Fibroblast of the conjunctiva (primary cell): ENCODE data around the gene AMIGO2.
"Not testable (repeated sequence)": the region's sequence is repeated elsewhere in the genome, so short reads cannot be mapped to it uniquely, and the experiment has no call there.

Experiments
- DNase-seq: peaks from one replicate; pipeline ENCODE4 v3.0.0-alpha.2; 2010; ENCODE audit warnings: low read depth

Gene AMIGO2, protein sequence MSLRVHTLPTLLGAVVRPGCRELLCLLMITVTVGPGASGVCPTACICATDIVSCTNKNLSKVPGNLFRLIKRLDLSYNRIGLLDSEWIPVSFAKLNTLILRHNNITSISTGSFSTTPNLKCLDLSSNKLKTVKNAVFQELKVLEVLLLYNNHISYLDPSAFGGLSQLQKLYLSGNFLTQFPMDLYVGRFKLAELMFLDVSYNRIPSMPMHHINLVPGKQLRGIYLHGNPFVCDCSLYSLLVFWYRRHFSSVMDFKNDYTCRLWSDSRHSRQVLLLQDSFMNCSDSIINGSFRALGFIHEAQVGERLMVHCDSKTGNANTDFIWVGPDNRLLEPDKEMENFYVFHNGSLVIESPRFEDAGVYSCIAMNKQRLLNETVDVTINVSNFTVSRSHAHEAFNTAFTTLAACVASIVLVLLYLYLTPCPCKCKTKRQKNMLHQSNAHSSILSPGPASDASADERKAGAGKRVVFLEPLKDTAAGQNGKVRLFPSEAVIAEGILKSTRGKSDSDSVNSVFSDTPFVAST

DNA sequence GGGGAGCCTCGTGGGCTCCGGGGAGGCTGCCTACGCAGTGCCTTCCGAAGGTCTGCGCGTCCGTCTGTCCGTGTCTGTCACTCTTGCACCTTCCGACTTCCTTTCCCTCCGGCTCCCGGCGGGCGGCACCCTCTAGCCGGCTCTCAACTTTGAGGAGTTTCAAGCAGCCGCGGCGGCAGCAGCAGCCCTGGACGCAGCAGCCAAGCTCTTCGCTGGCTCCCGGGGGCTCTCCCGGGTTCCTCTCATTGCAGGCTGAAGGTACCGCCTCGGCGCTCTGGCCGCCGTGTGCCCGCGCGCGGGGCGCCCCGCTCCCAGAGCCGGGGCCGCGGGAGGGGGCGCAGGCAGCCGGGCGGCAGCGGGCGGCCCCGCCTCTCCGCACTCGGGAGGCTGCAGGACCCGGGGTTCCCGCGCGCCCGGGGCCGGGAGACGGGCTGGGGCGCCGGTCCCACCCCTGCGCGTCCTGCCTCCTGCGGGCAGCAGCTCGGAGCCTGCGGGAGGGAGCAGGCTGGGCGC is at the start of gene AMIGO2, which contains the start of gene PCED1B:
TSS of gene AMIGO2 (minus strand) at position 492 of the 513 bp plus-strand sequence. CDS start 957 bp downstream, outside the sequence.
TSS of gene PCED1B (plus strand) at position 154 of the 513 bp plus-strand sequence. CDS start 155,443 bp downstream, outside the sequence.
- DNase-seq = no peak

DNA sequence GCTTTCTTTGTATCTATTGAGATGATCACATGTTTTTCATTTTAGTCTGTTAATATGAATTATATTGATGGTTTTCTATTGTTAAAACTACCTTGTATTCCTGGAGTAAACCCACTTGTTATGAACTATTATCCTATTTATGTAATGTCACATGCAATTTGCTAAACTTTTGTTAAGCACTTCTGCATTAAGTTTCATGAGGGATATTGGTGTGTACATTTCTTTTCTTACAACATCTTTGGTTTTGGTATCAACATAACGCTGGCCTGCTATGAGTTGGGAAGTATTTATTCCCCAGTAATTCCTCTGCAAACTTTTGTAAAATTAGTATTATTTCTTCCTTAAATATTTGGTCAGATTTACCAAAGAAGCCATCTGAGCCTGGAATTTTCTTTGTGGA is 46.5 kb upstream of the AMIGO2 start:
- no peak for DNase-seq

DNA sequence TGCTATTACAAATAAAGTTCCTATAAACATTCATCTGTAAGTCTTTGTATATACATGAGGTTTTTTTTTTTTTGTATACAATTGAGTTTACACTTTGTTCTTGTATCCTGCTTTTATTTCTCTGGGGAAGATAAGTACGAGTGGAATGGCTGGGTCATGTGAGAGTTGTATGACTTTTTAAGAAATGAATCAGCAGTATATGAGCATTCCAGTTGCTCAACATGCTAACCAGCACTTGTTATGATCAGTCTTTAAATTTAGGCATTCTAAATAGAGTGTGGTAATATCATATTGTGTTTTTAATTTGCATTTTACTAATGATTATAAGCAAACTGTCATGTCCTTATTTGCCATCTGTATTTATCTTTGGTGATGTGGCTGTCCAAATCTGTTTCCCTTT is 44.7 kb upstream of the AMIGO2 start:
- no peak for DNase-seq

DNA sequence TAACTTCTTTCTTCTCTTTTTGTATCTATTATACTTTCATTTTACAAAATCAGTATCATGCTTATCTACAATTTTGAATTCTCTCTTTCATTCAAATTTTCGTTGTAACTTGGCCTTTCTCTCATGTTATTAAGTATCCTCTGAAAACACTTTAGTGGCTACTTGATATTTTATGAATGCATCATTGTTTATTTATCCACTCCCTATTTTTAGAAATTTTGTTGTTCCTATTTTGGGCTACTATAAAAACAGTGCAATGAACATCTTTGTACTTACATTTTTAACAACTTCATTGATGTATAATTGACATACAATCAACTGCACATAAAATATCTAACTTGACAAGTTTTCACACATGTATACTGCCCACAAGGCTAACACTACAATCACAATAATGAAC is 44.0 kb upstream of the AMIGO2 start:
- DNase-seq = no peak

DNA sequence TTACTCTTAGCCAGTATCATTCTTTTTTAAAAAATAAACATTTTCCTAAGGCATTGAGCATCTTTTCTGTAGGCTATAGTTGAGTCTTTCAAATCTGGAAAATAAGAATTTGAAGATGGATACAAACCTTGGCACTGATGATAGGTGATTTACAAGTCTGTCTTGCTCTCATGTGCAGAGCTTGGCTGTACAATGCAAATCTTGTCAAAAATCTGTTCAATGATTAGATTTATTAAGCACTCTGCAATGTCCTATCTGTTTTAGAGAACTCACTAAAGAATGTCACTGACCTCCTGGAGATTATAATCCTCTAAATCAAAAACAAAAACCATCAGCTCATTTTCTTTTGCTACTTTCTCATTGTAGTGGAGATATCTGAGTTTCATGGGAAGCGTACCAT is 42.8 kb upstream of the AMIGO2 start:
- DNase-seq = no peak

DNA sequence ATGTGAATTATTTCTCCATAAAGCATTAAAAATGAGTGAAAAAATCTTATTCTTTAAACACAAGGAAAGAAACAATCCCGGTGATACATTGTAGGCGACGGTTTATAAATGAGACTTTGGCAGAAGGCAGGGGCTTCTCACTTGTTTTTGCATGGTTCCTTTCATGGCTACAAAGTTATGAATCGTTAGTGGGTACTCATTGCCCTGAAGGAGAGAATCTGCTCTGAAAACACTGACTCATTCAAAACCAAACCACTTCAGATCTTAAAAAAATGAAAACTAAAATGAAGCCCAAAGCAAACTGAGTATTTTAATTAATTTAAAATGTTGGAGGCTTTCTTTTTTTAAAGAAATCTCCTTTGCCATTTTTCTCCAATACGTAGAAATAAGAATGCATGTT is 41.4 kb upstream of the AMIGO2 start:
- DNase-seq = no peak

DNA sequence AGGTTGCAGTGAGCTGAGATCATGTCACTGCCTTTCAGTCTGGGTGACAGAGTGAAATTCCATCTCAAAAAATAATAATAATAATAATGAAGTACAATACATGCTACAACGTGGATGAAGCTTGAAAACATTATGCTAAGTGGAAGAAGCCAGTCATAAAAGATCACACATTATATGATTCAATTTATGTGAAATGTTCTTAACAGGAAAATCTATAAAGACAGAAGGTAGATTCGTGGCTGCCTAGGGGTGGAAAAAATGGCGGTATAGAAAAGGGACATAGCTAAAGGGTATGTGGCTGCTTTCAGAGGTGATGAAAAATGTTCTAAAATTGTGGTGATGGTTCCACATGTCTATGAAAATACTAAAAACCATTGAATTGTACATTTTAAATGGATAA is 41.0 kb upstream of the AMIGO2 start:
- no peak for DNase-seq

DNA sequence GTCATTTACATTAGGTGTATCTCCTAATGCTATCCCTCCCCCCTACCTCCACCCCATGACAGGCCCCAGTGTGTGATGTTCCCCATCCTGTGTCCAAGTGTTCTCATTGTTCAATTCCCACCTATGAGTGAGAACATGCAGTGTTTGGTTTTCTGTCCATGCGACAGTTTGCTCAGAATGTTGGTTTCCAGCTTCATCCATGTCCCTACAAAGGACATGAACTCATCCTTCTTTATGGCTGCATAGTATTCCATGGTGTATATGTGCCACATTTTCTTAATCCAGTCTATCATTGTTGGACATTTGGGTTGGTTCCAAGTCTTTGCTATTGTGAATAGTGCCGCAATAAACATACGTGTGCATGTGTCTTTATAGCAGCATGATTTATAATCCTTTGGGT is 37.5 kb upstream of the AMIGO2 start:
- DNase-seq = not testable (repeated sequence)

DNA sequence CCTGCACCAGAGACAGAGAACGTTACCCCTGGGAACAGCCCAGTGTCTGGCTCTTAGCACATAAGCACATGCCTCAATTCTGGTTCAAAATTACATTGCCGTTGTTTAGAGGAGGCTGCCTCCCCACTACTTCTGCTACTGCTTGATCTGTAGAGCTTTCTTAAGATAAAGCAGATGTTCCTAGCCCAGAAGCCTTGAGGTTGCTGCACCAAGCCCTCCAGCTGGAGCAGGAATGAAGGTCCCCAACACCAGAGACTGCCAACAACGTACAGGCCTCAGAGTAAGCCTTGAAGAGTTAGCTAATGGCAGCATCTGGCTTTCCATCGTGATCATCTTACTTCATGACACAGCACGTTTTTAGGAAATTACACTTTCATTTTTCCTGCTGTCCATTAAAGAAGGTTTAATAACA is 34.7 kb upstream of the AMIGO2 start:
- no peak for DNase-seq

DNA sequence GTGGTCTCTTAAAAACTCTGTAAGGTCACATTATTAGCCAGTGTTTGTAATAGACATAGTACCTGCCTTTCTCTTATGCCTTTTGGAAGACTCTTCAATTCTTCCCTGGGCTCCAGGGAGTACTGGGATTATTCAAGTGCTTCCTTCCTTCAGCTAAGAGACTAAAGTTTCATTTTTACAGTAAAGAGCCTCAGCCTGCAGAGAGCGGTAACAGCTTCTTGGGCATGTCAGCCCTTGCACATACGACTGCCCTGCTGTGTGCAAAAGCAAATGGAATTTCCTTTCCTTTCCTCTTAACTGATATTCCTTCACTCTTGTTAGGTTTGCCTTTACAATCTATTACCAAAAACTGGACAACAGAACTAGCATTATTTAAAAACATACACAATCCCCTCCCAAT is 32.9 kb upstream of the AMIGO2 start:
- no peak for DNase-seq

DNA sequence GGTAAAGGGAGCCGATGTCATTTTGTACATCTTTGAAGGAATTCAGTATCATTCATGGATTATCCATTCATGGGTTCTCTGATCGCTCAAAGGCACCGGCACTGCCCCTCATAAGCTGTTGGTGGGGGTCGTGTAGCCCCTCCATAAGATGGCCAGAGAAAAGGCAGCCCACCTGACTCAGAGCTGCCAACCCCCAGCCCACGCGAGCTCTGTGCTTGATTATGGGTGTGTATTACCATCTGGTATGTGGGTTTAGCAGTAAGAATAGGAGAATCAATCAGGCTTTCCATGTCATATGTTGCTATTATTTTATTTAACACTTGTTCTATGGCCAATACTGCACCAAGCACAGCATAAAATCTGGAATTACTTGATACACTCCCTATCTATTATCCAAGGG is 32.1 kb upstream of the AMIGO2 start:
- no peak for DNase-seq

DNA sequence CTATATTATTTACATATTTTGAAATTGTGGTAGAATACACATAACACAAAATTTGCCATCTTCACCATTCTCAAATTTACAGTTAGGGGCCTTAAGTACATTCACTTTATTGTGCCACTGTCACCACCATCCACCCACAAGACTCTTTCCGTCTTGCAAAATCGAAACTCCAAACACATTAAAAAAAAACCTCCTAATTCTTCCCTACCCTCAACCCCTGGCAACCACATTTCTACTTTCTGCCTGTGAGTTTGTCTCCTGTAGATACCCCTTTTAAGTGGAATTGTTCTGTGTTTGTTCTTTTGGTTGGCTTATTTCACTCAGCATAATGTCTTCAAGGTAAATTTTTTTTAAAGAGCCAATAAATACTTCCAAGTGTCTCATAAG is 31.6 kb upstream of the AMIGO2 start:
- DNase-seq = no peak

DNA sequence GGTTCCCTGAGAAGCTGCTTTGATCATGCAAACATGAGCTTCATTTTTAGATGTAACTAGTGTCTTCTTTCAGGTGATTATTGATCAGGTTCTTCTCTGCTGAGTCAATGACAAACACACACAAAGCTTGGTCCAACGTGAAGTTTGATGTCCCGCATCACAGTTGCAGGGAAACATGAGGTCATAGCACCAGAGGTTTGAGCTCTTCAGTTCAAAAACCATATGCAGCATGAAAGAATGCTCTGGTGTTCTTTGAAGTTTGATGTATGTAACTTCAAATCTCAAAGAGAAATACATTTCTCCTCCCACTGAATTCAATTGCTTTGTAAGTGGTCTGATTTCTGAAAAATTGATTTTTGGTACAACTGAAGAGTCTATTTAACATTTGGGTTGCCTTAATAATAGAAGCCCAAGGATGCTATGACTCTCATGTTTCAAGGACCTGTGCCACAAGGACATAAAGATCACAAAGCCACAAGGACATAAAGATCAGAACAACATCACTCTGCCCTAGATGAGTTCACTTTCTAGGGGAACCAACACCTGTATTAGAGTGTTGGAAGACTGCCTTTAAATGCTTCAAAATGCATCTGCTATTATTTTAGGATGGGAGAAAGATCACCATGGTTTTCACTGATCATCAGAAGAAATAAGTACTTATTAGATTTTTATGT is 31.1 kb upstream of the AMIGO2 start:
- no peak for DNase-seq

DNA sequence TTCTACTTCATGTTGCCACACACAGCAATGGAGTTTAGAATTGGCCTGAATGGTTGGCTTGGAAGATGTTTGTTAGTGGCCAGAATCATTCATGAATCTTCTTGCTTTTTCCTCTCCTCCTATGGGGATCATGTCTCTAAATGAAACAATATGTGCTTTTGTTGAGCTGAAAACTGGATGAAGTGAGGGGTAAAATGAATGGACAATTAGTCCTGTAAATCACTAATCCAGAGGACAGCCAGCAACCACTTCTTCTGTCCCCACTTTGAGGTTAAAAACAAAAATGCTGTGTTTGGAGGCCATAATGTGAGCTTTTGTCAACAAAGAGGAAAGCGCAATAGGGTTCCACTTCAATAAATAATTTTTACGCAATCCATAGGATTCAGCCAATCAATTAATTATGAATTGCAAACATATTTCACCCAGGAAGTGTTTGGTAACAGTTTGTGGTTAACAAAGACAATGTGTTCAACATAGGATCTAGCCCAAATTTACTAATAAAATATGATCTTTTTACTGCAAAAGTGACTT is 30.3 kb upstream of the AMIGO2 start:
- DNase-seq = no peak

DNA sequence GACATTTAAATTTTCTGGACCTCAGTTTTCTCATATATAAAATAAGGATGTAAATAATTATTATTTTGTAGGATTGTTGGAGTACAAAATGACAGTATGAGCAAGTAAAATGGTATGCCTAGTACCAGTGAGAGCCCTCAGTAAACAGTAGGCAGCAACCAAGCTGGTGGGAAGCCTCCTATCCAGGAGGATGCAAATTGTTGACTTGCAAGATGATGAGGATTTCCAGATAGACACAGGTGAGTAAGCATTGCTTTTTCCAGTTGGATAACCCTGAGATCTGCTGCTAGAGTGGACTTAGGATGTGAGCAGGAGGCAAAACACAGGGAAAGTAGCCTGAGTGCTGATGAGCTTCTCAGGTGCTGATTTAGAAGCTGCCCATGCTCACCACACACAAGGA is 28.2 kb upstream of the AMIGO2 start:
- no peak for DNase-seq

DNA sequence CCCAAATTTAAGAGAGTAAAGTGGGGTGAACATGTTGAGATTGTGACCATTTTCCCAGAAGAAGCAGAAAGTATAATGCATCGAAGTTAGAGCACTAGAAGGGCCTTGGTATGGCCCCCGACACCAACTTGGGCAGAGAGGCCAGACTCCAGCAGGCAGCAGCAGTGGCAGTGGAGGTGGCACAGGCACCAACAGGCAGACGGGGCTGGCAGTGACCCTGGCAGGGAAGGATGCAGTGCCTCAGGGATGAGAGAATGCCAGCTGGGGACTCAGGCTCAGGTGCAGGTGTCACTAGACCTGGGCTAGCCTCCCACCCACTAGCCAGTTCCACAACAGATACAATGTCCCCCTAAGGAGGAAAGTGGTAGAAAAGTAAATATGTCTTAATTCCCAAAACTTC is 27.7 kb upstream of the AMIGO2 start:
- no peak for DNase-seq

DNA sequence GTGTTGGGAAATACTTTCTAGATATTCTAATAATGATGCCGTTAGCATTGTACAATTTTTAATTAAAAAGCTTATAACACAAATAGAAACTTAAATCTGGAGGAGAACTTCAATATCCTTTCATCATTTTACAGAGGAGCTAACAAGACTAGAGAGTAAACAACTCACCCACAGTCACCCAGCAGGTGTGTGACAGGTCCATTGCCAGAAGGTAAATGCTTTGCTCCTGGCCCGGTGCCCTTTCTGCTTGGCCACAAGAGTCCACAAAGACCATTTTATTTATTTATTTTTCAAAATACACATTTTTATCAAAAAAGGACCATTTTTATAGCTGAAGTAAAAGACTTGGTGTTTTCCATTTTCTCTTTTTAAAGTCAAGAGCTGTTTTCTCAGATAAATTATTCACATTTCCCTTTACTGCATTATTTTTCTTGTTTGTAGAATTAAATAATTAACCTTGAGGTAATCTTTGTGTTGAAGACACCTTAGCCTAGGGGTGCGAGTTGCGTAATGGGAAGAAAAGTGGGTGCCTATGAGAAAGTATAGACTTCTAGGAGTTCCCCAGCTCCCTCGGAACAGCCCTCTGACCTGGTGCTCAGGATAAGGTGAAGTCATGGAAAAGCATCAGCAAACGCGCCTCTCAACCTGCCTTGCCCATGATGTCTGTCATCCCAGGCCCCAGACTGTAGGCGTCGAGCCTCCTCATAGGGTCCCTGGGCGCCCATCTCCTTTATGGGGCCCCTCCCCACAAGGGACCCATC is 26.3 kb upstream of the AMIGO2 start:
- DNase-seq = no peak

DNA sequence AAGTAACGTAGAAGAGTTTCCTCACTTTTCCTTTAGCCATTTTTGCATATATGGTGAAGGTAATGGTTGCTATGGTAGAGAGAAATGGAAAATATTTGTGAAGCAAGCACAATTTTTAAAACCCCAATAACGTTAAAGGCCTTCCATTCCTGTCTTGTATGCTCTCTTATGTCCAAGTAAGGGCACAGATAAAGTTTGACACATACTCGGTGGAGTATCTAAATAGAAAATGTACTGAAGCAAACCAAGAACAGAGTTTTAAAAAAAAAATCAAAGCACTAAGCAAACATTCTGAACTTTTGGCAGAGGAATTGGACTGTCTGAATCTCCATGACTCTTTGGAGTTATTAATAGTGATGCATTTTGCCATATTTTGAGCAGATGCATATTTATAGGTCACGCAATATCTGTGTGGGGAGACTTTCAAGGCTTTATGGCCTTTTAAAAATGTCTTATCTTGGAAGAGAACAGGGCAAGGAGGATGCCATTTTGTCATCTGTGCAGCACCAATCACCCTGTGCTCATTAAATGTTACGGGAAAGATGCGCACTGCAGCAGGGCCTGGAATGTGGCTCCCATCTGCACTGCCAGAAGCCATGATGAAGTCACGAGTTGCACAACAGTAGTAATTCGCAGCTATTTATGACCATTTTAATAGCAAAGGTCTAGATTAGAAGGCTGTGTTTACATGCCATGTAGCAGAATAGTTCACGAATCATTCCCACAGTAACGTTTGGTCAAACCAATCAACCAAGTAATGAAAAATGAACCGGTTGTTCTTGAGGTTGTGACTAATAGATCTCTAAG is 23.3 kb upstream of the AMIGO2 start:
- no peak for DNase-seq

DNA sequence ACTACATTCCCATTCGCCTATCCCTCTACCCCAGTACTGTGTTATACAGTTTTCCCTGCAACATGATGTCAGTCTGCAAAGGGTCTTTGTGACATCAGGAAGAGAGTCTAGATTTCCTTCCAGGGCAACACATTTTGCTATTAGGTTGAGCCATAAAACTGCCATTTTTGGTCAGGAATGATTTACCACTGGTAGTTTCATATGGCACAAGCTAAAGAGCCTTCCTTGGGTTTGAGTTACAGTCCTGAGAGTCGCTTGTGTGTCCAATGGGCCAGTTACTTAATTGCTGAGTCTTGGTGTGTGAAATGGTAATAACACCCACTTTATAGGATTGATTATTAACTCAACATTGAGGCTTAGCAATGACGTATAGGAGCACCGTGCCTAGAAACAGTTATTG is 22.6 kb upstream of the AMIGO2 start:
- no peak for DNase-seq

DNA sequence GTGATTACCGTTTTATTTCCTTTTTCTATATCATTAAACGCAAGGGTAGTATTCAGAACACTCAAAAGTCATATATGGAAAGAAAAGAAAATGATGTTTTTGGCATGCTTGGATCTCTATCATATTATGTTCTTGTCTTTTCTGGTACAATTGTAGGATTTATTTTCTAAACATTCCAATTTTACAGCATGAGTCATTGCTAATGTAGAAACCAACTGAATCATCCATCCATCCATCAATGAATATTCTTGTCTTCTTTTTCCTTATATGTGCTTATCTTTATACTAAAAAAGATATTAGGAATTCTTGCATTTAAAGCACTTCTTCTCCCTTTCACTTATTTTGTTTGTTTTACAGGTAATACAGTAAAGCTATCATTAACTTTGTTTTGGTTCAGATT is 20.4 kb upstream of the AMIGO2 start:
- no peak for DNase-seq

DNA sequence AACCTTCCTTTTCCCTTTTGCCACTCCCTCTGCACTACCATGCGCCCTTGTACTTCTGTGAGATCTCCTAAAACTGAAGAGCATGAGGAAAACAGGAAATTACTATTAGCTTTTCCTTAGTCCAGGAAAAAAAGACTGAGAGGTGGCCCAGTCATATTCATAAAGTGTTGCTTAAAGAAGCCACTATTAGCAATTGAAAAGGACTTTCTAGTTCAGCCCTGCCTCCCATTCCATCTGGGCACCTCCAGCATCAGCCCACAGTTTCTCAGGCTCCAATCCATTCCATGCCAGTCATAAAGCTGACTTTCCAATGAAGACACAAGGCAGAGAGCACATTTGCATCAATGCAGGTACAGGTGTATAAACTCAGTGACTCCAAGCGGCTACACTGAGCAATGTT is 19.9 kb upstream of the AMIGO2 start:
- no peak for DNase-seq
